ENCODE results near the gene MYLK.

- no peak for TF ChIP-seq CTCF (IDR thresholded peaks at IDR 0.05)
- no peak for TF ChIP-seq POLR2A (IDR thresholded peaks at IDR 0.05)
These were observed 94.4 kb downstream of the MYLK start for GRCh38 chr3:123789760-123790159.
